Gastrocnemius medialis (tissue), 4 donors: ENCODE results near the gene MYO3B. TPM values are rescaled to one million over a fixed set of nuclear protein-coding genes. Genes with fewer than 3 reads are reported as not detected.

Source experiments
- ATAC-seq, 2 donors: fragments of 150-250 bp; one replicate each; pipeline ENCODE4 v1.9.1; 2016
- DNase-seq, 2 donors: peaks; one replicate each; pipeline ENCODE4 v3.0.0-alpha.2; 2019
- H3K27ac ChIP-seq, 4 donors: fragments of 200-600 bp; sonication (generic); 1 replicate in 1 of 4; 2 replicates in 3 of 4; pipeline ENCODE4 v1.5.1; 2016 to 2018; ENCODE audit warnings: mild to moderate bottlenecking in 2 of 4, moderate library complexity in 1 of 4
- H3K27me3 ChIP-seq, 3 donors: fragments of 200-600 bp; sonication (generic) in 2 of 3; 1 replicate in 1 of 3; 2 replicates in 2 of 3; pipeline versions ENCODE4 v1.5.1 to v1.6.0; 2016 to 2019; ENCODE audit warnings: mild to moderate bottlenecking in 1 of 3, moderate library complexity in 1 of 3
- H3K36me3 ChIP-seq, 2 donors: fragments of 200-600 bp; sonication (generic) in 1 of 2; one replicate each; pipeline ENCODE4 v1.5.1; 2017 to 2018
- H3K4me1 ChIP-seq, 2 donors: fragments of 200-600 bp; sonication (generic) in 1 of 2; one replicate each; pipeline ENCODE4 v1.5.1; 2016 to 2017; ENCODE audit warnings: mild to moderate bottlenecking in 2 of 2
- H3K4me3 ChIP-seq, 4 donors: fragments of 200-600 bp; sonication (generic) in 3 of 4; 1 replicate in 1 of 4; 2 replicates in 3 of 4; pipeline ENCODE4 v1.5.1; 2016 to 2019; ENCODE audit warnings: mild to moderate bottlenecking in 2 of 4
- H3K9me3 ChIP-seq, 3 donors: fragments of 200-600 bp; sonication (generic) in 2 of 3; 1 replicate in 1 of 3; 2 replicates in 2 of 3; pipeline ENCODE4 v1.5.1; 2016 to 2019
- CTCF ChIP-seq, 5 experiments: fragments of 450-650 bp in 3 of 5; fragments of 200-600 bp in 2 of 5; sonication (generic) in 2 of 5; IDR thresholded peaks in 4 of 5; conservative IDR thresholded peaks in 1 of 5; 1 replicate in 4 of 5; 2 replicates in 1 of 5; pipeline ENCODE4 v1.5.1; 2016 to 2019; ENCODE audit warnings: antibody characterized with exemption in 5 of 5, mild to moderate bottlenecking in 3 of 5, moderate library complexity in 3 of 5
- POLR2A ChIP-seq, 2 donors: fragments of 450-650 bp; IDR thresholded peaks; one replicate each; pipeline ENCODE4 v1.6.1; 2017; ENCODE audit warnings: antibody characterized with exemption in 2 of 2, mild to moderate bottlenecking in 2 of 2, moderate library complexity in 2 of 2
- in situ Hi-C, 4 donors: fragments of 200-750 bp; cut with MboI; loops; one replicate each; pipeline versions ENCODE4 v1.15.0 to v1.8.0; 2017; ENCODE audit warnings: low sequenced_read_pairs in 4 of 4
- intact Hi-C: fragments of 100-400 bp; cut with DNase I; formaldehyde crosslinking; loops from one replicate; pipeline ENCODE4 v1.15.1; 2023; ENCODE audit warnings: low total_unique reads
- total RNA-seq, 4 donors: library from RNA; depleted of rRNA; stranded (reverse); fragments of >200 nt; gene quantifications; one replicate each; pipeline versions ENCODE4 v1.1.0 to v1.2.3, GENCODE V29; 2016

MYO3B gene
- total RNA-seq, 4 donors from 2014 or later, result 0.07 to 0.27 TPM; not detected in 2

- no peaks in the 10 kb centered on the region for H3K36me3 ChIP-seq
- H3K27me3 ChIP-seq, result no peaks in the 10 kb centered on the region
- no peak overlapping the region for H3K27ac ChIP-seq
- TF ChIP-seq CTCF (IDR thresholded peaks at IDR 0.05 in 4 of 5, conservative IDR thresholded peaks at IDR 0.05 in 1 of 5) (no peak), POLR2A (IDR thresholded peaks at IDR 0.05) (no peak)
- ATAC-seq (no peak), DNase-seq (no peak)
- in situ Hi-C loops (no loop called here), intact Hi-C loops (no loop called here)
- no peaks in the 10 kb centered on the region for H3K4me1 ChIP-seq
- no peaks in the 10 kb centered on the region for H3K9me3 ChIP-seq
- no peak overlapping the region for H3K4me3 ChIP-seq
Measured at GRCh38 chr2:170685591-170685990, 507.6 kb downstream of the MYO3B start.

GRCh38 chr2:170689481-170689880 is 511.5 kb downstream of the MYO3B start:
- H3K4me3 ChIP-seq, result no peak overlapping the region
- intact Hi-C loops (no loop called here), in situ Hi-C loops (no loop called here)
- no peak for TF ChIP-seq CTCF (IDR thresholded peaks at IDR 0.05 in 4 of 5, conservative IDR thresholded peaks at IDR 0.05 in 1 of 5)
- no peak for TF ChIP-seq POLR2A (IDR thresholded peaks at IDR 0.05)
- H3K27me3 ChIP-seq, result no peaks in the 10 kb centered on the region
- DNase-seq, result no peak
- H3K36me3 ChIP-seq, result no peaks in the 10 kb centered on the region
- no peak for ATAC-seq
- no peak overlapping the region for H3K27ac ChIP-seq
- H3K4me1 ChIP-seq, result no peaks in the 10 kb centered on the region
- H3K9me3 ChIP-seq, result no peaks in the 10 kb centered on the region

- H3K27ac ChIP-seq, result no peak overlapping the region
- no peak overlapping the region for H3K4me3 ChIP-seq
- in situ Hi-C loops, result no loop called here
- intact Hi-C loops, result no loop called here
- no peaks in the 10 kb centered on the region for H3K9me3 ChIP-seq
- H3K4me1 ChIP-seq, result no peaks in the 10 kb centered on the region
- H3K27me3 ChIP-seq, result no peaks in the 10 kb centered on the region
- TF ChIP-seq POLR2A (IDR thresholded peaks at IDR 0.05), result no peak
- no peak for TF ChIP-seq CTCF (IDR thresholded peaks at IDR 0.05 in 4 of 5, conservative IDR thresholded peaks at IDR 0.05 in 1 of 5)
- ATAC-seq (no peak), DNase-seq (no peak)
- no peaks in the 10 kb centered on the region for H3K36me3 ChIP-seq
Measured at GRCh38 chr2:170690640-170691039, 512.7 kb downstream of the MYO3B start.

- Histone ChIP-seq H3K27me3 (no peaks in the 10 kb centered on the region), H3K4me1 (no peaks in the 10 kb centered on the region), H3K4me3 (no peak overlapping the region), H3K27ac (no peak overlapping the region), H3K36me3 (no peaks in the 10 kb centered on the region), H3K9me3 (no peaks in the 10 kb centered on the region)
- TF ChIP-seq CTCF (IDR thresholded peaks at IDR 0.05 in 4 of 5, conservative IDR thresholded peaks at IDR 0.05 in 1 of 5), result no peak
- TF ChIP-seq POLR2A (IDR thresholded peaks at IDR 0.05), result no peak
- intact Hi-C loops, result no loop called here
- DNase-seq (no peak), ATAC-seq (no peak)
- in situ Hi-C loops, result no loop called here
Measured at GRCh38 chr2:170694316-170694715, 516.4 kb downstream of the MYO3B start.
